ENCODE results near the gene NKAIN2. TPM values are rescaled to one million over a fixed set of nuclear protein-coding genes. Genes with fewer than 3 reads are reported as not detected.

The NKAIN2 gene
- polyA plus RNA-seq, 3 donors: 20.2 to 32.0 (median 22.2) TPM

- DNase-seq (ENCODE audit: low read depth in 3 of 3, low spot score in 2 of 3): no peak
Measured at GRCh38 chr6:124470803-124471202, 667.1 kb downstream of the NKAIN2 start.

- no peak for DNase-seq (ENCODE audit: low read depth in 3 of 3, low spot score in 2 of 3)
Measured at GRCh38 chr6:124475176-124475575, 671.5 kb downstream of the NKAIN2 start.

- no peak for DNase-seq (ENCODE audit: low read depth in 3 of 3, low spot score in 2 of 3)
Measured at GRCh38 chr6:124478906-124479305, 675.2 kb downstream of the NKAIN2 start.

DNA sequence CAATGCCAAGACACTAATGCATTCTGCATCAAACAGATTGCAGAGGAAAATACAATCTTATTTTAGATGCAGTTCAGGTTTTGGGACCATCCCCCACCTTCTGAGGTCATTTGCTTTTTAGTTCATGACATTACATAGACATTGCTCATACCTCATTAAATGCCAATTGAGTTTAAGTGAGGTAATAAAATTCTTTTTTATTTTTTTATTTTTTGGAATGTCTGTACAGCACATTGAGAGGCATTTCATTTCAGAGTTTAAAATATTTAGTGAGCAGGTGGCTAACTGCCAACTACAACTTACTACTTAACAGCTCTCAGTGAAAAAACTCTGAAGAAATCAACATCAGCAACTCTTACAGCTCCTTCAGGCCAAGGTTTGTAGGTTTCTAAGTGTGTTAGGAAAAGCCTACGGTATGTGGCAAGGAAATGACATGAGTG lies 676.3 kb downstream of the NKAIN2 start:
- no peak for DNase-seq (ENCODE audit: low read depth in 3 of 3, low spot score in 2 of 3)

GRCh38 chr6:124482071-124482491 lies 678.4 kb downstream of the NKAIN2 start:
- DNase-seq (ENCODE audit: low read depth in 3 of 3, low spot score in 2 of 3): no peak

DNA sequence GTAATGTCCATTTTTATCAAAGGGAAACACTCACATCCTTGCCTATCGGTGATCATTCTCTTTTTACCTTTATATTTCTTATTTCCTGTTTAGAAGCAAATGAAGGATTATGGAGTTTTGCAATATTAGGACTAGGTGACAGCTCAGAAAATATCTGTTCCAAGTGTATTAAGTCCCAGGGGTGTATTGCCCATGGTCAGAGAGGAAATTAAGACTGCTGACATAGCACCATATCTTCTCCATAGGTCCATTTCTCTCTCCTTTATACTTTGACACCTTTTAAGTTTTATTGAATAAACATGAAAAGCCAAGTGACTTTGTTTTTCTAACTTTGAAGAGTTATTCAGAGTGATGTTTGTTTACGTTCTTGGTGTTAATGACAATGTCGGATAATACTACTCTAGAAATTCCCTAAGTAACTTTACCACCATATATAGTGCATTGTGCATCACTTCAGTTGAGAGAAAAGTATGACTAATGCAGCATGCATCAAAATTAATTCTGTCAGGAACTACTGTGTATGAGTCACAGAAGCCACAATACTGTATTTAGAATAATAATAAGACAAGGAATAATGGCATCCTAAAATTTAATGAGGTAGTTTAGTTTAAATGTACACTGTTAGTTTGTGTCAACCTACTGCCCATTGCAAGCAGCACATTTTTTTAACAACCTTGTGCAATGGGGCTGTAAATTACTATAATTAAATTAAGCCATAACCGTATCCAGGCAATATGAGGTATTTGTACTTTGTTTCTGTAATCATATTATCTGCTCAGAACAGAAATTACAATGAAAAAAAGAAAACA lies 684.2 kb downstream of the NKAIN2 start:
- no peak for DNase-seq (ENCODE audit: low read depth in 3 of 3, low spot score in 2 of 3)

DNA sequence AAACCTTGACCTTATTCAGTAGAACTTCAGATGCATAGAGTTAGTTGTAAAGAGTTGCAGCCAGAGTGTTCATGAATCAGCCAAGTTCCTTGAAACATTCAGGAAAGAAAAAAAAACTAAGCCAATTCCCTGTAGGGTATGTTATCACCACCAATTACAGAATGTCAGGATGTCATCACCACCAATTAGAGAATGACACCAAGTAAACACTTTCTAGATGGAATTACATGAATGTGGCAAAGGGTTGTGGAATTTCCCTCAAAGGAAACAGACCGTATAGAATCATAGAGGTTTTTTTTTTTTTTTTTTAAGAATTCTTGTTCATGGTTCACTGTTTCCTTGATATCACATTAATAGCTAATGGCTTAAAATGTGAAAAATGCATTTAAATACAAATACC lies 686.5 kb downstream of the NKAIN2 start:
- no peak for DNase-seq (ENCODE audit: low read depth in 3 of 3, low spot score in 2 of 3)

DNA sequence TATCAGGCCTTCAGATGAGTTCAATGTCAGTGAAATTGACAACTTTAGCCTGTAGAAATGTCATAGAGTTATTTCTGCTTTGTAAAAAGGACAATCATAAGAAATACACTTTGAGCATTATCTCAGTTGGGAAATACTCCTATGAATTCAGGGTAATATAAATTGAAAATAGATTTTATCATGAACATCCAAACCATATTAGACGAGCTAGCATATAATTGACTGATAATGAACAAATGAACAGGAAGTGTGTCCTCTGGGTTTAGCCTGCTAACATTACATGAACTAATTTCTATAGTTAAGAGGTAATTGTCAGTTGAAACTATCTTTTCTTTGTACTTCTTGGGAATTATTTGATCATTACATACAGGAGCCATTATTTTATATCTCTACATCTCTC lies 689.6 kb downstream of the NKAIN2 start:
- DNase-seq (ENCODE audit: low read depth in 3 of 3, low spot score in 2 of 3): no peak

- no peak for DNase-seq (ENCODE audit: low read depth in 3 of 3, low spot score in 2 of 3)
Measured at GRCh38 chr6:124494956-124495664, 691.4 kb downstream of the NKAIN2 start.

DNA sequence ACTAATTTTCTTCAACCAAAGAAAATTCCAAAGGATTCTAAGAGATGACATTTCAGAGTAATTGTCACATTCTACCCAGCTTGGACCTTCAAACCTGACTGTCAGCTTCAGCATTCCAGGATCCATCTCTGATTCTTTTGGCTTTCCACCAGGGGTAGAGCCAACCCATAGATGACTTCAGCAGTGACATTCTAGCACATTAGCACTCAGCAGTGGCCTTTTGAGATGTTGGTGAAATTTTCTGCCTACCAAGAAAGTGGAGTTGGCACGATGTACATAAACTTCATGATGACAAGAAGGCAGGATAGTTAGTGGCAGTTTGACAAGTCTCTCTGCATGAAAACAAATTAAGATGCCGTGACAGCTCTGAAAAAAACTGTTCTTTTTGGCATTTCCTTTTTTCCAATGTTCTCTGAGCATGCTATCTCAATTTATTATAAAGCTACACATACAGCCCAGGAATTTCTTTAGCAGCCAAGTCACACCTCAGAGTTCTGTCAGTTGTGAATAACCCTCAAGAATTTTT lies 692.1 kb downstream of the NKAIN2 start:
- no peak for DNase-seq (ENCODE audit: low read depth in 3 of 3, low spot score in 2 of 3)

DNA sequence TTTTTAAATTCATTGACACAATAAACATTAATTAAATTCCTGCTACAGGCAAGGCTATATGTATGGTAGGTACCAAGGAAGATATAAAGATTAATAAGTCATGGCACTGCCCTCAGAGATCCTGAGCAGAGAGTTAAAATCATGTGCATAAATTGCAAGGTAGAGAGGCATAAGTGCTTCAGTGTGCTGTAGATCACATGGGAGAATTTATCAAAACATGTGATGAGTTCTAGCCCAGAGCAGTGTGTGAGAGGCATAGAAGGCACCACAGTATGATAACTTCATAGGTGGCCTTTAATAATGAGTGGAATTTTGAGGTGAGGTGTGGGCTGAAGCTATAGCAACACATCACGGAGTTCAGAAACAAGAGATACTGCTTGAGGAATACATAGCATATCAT lies 692.7 kb downstream of the NKAIN2 start:
- DNase-seq (ENCODE audit: low read depth in 3 of 3, low spot score in 2 of 3): no peak

- no peak for DNase-seq (ENCODE audit: low read depth in 3 of 3, low spot score in 2 of 3)
Measured at GRCh38 chr6:124512431-124512830, 708.8 kb downstream of the NKAIN2 start.

DNA sequence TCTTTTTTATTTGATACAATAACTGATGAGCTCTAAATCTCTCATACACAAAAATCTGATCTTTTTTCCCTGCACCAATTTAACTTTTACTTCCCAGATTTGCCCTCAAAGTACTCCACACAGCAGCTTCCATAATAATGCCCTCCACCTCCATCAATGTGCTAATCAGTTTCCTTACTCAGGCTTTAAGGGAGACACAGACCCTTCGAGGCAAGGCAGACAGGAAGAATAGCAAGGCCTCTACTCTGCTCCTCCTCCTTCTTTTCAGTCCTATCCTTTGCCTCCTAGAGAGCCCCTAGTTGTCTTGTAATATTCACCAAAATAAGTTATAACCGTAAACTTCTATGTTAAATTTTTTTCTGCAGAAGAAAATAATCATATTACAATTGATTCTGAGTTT lies 713.7 kb downstream of the NKAIN2 start:
- DNase-seq (ENCODE audit: low read depth in 3 of 3, low spot score in 2 of 3): no peak

GRCh38 chr6:124520514-124520913 lies 716.8 kb downstream of the NKAIN2 start:
- DNase-seq (ENCODE audit: low read depth in 3 of 3, low spot score in 2 of 3): no peak

- DNase-seq (ENCODE audit: low read depth in 3 of 3, low spot score in 2 of 3): no peak
Measured at GRCh38 chr6:124522335-124522734, 718.7 kb downstream of the NKAIN2 start.

DNA sequence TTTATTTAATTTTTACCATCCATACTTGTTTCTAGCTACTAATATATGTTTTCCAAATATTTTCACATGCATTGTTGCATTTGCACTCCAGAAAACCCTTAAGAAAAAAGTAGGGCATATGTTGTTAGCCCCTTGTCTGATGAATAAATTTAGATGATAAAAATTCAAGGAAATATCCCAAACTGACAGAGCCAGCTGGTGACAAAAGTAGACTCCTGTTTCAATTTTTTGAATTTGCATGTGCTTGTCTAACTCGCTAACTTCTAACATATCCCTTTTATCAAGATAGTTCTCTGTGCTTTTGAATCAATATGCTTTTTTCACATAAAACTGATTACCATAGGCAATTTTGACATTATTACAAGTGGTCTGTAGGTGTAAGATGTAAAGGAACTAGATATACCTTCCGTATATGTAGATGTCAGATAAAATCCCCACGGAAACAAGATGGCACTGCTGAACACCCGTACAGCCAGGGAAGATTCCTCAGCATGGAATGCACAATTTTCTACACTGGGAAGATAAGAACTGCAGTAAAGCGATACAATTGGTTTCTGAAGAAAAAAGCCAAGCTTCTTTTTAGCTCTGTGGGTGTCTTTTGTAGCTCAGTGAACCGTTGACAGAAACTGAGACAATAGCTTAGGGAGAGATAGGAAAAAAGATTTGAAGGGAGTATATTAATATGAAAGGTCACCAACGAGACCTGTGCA lies 721.0 kb downstream of the NKAIN2 start:
- no peak for DNase-seq (ENCODE audit: low read depth in 3 of 3, low spot score in 2 of 3)

DNA sequence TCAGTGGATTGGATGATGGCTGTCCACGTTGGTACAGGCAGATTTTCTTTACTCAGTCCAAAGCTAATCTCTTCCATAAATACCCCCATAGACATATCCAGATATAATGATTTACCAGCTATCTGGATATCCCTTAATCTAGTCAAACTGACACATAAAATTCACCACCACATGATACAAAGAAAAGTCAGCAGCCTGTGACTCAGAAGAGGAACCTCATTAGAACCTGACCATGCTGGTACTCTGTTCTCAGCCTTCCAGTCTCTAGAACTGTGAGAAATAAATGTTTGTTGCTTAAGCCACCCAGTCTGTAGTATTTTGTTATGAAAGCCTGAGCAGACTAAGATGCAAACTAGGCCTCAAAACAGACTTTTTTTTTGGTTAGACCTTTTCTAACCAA lies 727.3 kb downstream of the NKAIN2 start:
- no peak for DNase-seq (ENCODE audit: low read depth in 3 of 3, low spot score in 2 of 3)

DNA sequence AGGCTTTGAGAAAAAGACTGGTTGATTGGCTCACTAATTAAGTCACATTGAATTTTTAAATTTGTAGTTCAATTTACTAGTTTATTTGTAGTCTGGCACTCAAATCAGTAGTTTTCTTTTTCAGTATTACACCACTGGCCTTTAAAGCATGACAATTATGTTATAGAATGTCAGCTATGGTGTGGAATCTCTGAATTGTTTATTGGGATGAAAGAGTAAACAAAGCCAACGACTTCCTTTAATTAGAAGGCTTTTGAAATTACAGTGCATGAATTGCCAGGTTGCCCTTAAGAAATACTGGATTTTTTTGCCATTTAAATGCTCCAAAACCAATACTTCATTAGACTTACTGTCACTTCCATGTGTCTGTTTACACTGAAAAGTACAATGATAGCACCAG lies 731.6 kb downstream of the NKAIN2 start:
- no peak for DNase-seq (ENCODE audit: low read depth in 3 of 3, low spot score in 2 of 3)

- no peak for DNase-seq (ENCODE audit: low read depth in 3 of 3, low spot score in 2 of 3)
Measured at GRCh38 chr6:124535746-124536145, 732.1 kb downstream of the NKAIN2 start.

DNA sequence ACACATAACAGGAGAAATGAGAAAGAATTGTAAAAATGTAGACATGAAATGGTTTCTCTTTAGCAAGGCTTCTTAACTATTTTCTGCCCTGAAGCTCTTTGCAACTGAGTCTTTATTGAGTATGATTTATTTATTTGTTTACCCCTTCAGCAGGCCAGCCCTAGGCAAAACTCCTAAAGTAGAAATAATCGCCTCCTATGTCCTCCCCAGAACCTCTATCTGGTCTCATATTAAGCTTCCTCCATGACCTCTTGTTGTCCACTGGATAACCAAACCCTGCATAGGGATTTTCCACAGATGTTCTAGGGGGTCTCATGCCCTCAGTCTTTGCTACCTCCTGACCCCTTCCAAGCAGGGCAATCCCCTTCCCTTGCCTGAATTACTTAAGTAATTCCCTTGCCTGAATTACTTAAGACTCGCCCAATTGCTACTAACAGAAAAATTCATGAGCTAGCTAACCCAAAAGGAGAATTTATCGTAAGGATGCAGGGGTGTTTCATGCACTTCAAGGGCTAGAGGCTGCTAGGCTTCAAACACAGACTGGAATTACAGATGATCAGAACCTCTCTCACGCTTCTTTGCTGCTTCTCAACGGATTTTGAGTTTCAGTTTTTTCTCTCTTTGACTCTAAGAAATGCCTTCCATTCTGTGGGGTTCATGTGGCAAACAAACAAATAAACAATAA lies 732.6 kb downstream of the NKAIN2 start:
- no peak for DNase-seq (ENCODE audit: low read depth in 3 of 3, low spot score in 2 of 3)

GRCh38 chr6:124536842-124537191 lies 733.2 kb downstream of the NKAIN2 start:
- DNase-seq (ENCODE audit: low read depth in 3 of 3, low spot score in 2 of 3): no peak

All from right renal cortex interstitium (tissue), 3 donors.